Stimulated activated CD4-positive, alpha-beta T cell treated with anti-CD3 and anti-CD28 coated beads, Interleukin-1b, Interleukin-23, amount 100 ng/mL, for 4 hours (primary cell): ENCODE measurements around the gene WEE1.
"Not testable (repeated sequence)": the region's sequence is repeated elsewhere in the genome, so short reads cannot be mapped to it uniquely, and the experiment has no call there.

ENCODE experiments used
- DNase-seq, 2 donors: peaks; one replicate each; pipeline ENCODE4 v3.0.0-alpha.2; 2020; ENCODE audit warnings: low read depth in 2 of 2

The WEE1 gene

GRCh38 chr11:9596926-9597464 lies 23.5 kb downstream of the WEE1 start:
- no peak for DNase-seq

GRCh38 chr11:9600166-9600565 lies 26.7 kb downstream of the WEE1 start:
- DNase-seq = no peak

- no peak for DNase-seq
Observed at GRCh38 chr11:9600644-9601036, 27.2 kb downstream of the WEE1 start.

- peak in 1 of 2 donors; percentile 21 for DNase-seq
Observed at GRCh38 chr11:9601037-9601875, 27.8 kb downstream of the WEE1 start.

- DNase-seq = no peak
Observed at GRCh38 chr11:9601876-9602199, 28.4 kb downstream of the WEE1 start.

- not testable (repeated sequence) for DNase-seq
Observed at GRCh38 chr11:9603214-9603613, 29.7 kb downstream of the WEE1 start.

GRCh38 chr11:9604134-9604533 lies 30.7 kb downstream of the WEE1 start:
- no peak for DNase-seq

- no peak for DNase-seq
Observed at GRCh38 chr11:9605742-9606141, 32.3 kb downstream of the WEE1 start.

- no peak for DNase-seq
Observed at GRCh38 chr11:9606809-9607510, 33.5 kb downstream of the WEE1 start.

- DNase-seq = no peak
Observed at GRCh38 chr11:9607511-9607899, 34.0 kb downstream of the WEE1 start.

GRCh38 chr11:9609002-9609759 lies 35.7 kb downstream of the WEE1 start:
- no peak for DNase-seq

GRCh38 chr11:9609841-9610240 lies 36.4 kb downstream of the WEE1 start:
- DNase-seq = no peak

- DNase-seq = peak; percentile 79 to 80
Observed at GRCh38 chr11:9613118-9613829, 39.8 kb downstream of the WEE1 start.

- DNase-seq = peak; percentile 84 to 94
Observed at GRCh38 chr11:9613830-9614762, 40.6 kb downstream of the WEE1 start.

GRCh38 chr11:9615031-9615451 lies 41.6 kb downstream of the WEE1 start:
- DNase-seq = no peak

- DNase-seq = no peak
Observed at GRCh38 chr11:9616042-9616675, 42.7 kb downstream of the WEE1 start.

GRCh38 chr11:9616858-9617257 lies 43.4 kb downstream of the WEE1 start:
- DNase-seq = no peak

GRCh38 chr11:9617940-9618339 lies 44.5 kb downstream of the WEE1 start:
- DNase-seq = no peak

GRCh38 chr11:9619004-9619403 lies 45.5 kb downstream of the WEE1 start:
- DNase-seq = no peak

GRCh38 chr11:9619971-9620370 lies 46.5 kb downstream of the WEE1 start:
- DNase-seq = no peak
